ENCODE measurements around the gene CEACAM6. TPM values are rescaled to one million over a fixed set of nuclear protein-coding genes. Genes with fewer than 3 reads are reported as not detected.

The CEACAM6 gene
- total RNA-seq, 1 experiment from 2014 or later, result 0.21 TPM

DNA sequence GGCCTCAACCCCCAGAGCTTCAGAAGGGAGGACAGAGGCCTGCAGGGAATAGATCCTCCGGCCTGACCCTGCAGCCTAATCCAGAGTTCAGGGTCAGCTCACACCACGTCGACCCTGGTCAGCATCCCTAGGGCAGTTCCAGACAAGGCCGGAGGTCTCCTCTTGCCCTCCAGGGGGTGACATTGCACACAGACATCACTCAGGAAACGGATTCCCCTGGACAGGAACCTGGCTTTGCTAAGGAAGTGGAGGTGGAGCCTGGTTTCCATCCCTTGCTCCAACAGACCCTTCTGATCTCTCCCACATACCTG lies 47.9 kb upstream of the CEACAM6 start:
- TF ChIP-seq, protein P1, sequence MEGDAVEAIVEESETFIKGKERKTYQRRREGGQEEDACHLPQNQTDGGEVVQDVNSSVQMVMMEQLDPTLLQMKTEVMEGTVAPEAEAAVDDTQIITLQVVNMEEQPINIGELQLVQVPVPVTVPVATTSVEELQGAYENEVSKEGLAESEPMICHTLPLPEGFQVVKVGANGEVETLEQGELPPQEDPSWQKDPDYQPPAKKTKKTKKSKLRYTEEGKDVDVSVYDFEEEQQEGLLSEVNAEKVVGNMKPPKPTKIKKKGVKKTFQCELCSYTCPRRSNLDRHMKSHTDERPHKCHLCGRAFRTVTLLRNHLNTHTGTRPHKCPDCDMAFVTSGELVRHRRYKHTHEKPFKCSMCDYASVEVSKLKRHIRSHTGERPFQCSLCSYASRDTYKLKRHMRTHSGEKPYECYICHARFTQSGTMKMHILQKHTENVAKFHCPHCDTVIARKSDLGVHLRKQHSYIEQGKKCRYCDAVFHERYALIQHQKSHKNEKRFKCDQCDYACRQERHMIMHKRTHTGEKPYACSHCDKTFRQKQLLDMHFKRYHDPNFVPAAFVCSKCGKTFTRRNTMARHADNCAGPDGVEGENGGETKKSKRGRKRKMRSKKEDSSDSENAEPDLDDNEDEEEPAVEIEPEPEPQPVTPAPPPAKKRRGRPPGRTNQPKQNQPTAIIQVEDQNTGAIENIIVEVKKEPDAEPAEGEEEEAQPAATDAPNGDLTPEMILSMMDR (IDR thresholded peaks at IDR 0.05), result no peak
- TF ChIP-seq, protein P2, sequence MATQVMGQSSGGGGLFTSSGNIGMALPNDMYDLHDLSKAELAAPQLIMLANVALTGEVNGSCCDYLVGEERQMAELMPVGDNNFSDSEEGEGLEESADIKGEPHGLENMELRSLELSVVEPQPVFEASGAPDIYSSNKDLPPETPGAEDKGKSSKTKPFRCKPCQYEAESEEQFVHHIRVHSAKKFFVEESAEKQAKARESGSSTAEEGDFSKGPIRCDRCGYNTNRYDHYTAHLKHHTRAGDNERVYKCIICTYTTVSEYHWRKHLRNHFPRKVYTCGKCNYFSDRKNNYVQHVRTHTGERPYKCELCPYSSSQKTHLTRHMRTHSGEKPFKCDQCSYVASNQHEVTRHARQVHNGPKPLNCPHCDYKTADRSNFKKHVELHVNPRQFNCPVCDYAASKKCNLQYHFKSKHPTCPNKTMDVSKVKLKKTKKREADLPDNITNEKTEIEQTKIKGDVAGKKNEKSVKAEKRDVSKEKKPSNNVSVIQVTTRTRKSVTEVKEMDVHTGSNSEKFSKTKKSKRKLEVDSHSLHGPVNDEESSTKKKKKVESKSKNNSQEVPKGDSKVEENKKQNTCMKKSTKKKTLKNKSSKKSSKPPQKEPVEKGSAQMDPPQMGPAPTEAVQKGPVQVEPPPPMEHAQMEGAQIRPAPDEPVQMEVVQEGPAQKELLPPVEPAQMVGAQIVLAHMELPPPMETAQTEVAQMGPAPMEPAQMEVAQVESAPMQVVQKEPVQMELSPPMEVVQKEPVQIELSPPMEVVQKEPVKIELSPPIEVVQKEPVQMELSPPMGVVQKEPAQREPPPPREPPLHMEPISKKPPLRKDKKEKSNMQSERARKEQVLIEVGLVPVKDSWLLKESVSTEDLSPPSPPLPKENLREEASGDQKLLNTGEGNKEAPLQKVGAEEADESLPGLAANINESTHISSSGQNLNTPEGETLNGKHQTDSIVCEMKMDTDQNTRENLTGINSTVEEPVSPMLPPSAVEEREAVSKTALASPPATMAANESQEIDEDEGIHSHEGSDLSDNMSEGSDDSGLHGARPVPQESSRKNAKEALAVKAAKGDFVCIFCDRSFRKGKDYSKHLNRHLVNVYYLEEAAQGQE (IDR thresholded peaks at IDR 0.05; ENCODE audit: insufficient read depth in 1 of 2, low read depth in 2 of 2, low read length in 1 of 2), result no peak
- no peak for TF ChIP-seq TCF7L2 (IDR thresholded peaks at IDR 0.05; ENCODE audit: low read depth, low read length)
- no peak for TF ChIP-seq POLR2AphosphoS5 (IDR thresholded peaks at IDR 0.05; ENCODE audit: low read depth, low read length)
- TF ChIP-seq SIN3A (IDR thresholded peaks at IDR 0.05; ENCODE audit: borderline replicate concordance, insufficient read depth, low read depth, low read length), result no peak
- ChIA-PET CTCF (interaction anchor here (0.6 to 1.4 kb wide), 9 partner anchors 8 to 785 kb away, joined by 3 to 17 read pairs (median 7); no protein-coding TSS in a partner anchor), POLR2A (no interaction called here)
- in situ Hi-C loops (cut with HindIII; ENCODE audit: low pct_unique_long_range_greater_than_20kb, low sequenced_read_pairs), result no loop called here
- Histone ChIP-seq H3K4me3 (ENCODE audit: low read depth in 2 of 2, low read length in 2 of 2) (no peak overlapping the region), H3K36me3 (ENCODE audit: control insufficient read depth, insufficient read depth, low read length) (no peaks in the 10 kb centered on the region), H3K9me3 (ENCODE audit: control insufficient read depth, insufficient read depth, low read depth, low read length) (no peaks in the 10 kb centered on the region), H3K27me3 (ENCODE audit: control insufficient read depth, insufficient read depth, low read length) (no peaks in the 10 kb centered on the region; the same call in 1 of the 2 replicates), H3K4me1 (ENCODE audit: control insufficient read depth, insufficient read depth, low read length) (no peaks in the 10 kb centered on the region), H3K27ac (ENCODE audit: low read length) (no peak overlapping the region)
- intact Hi-C loops (cut with micrococcal nuclease; ENCODE audit: unreplicated experiment), result loop anchor here (2.0 kb wide), 1 partner anchor 39 kb away; no protein-coding TSS in a partner anchor
- no peak for DNase-seq (ENCODE audit: low read depth, low spot score)
- no TSS peak for BruUV-seq (replicated peaks)
- 0 out of 2 replicates have a peak, but pooled peaks have one; percentile 39 for ATAC-seq

DNA sequence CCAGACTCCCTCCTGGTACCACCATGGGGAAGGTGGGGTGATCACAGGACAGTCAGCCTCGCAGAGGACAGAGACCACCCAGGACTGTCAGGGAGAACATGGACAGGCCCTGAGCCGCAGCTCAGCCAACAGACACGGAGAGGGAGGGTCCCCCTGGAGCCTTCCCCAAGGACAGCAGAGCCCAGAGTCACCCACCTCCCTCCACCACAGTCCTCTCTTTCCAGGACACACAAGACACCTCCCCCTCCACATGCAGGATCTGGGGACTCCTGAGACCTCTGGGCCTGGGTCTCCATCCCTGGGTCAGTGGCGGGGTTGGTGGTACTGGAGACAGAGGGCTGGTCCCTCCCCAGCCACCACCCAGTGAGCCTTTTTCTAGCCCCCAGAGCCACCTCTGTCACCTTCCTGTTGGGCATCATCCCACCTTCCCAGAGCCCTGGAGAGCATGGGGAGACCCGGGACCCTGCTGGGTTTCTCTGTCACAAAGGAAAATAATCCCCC lies 47.4 kb upstream of the CEACAM6 start:
- intact Hi-C loops (cut with micrococcal nuclease; ENCODE audit: unreplicated experiment), result loop anchor here (2.0 kb wide), 1 partner anchor 39 kb away; no protein-coding TSS in a partner anchor
- ATAC-seq, result no peak

More for the DNA sequence above, 47.4 kb upstream of the CEACAM6 start:
- in situ Hi-C loops (cut with HindIII; ENCODE audit: low pct_unique_long_range_greater_than_20kb, low sequenced_read_pairs), result no loop called here
- no TSS peak for BruUV-seq (replicated peaks)
- Histone ChIP-seq H3K4me3 (ENCODE audit: low read depth in 2 of 2, low read length in 2 of 2) (no peak overlapping the region), H3K4me1 (ENCODE audit: control insufficient read depth, insufficient read depth, low read length) (no peaks in the 10 kb centered on the region), H3K9me3 (ENCODE audit: control insufficient read depth, insufficient read depth, low read depth, low read length) (no peaks in the 10 kb centered on the region), H3K27ac (ENCODE audit: low read length) (no peak overlapping the region), H3K36me3 (ENCODE audit: control insufficient read depth, insufficient read depth, low read length) (no peaks in the 10 kb centered on the region), H3K27me3 (ENCODE audit: control insufficient read depth, insufficient read depth, low read length) (no peaks in the 10 kb centered on the region; the same call in 1 of the 2 replicates)
- ChIA-PET POLR2A (no interaction called here), CTCF (interaction anchor here (1.0 kb wide), 1 partner anchor 28 kb away, joined by 3 read pairs; no protein-coding TSS in a partner anchor)
- TF ChIP-seq POLR2AphosphoS5 (IDR thresholded peaks at IDR 0.05; ENCODE audit: low read depth, low read length) (no peak), TCF7L2 (IDR thresholded peaks at IDR 0.05; ENCODE audit: low read depth, low read length) (no peak), SIN3A (IDR thresholded peaks at IDR 0.05; ENCODE audit: borderline replicate concordance, insufficient read depth, low read depth, low read length) (no peak)
- TF ChIP-seq, protein P1 (IDR thresholded peaks at IDR 0.05), result no peak
- TF ChIP-seq, protein P2 (IDR thresholded peaks at IDR 0.05; ENCODE audit: insufficient read depth in 1 of 2, low read depth in 2 of 2, low read length in 1 of 2), result no peak
- DNase-seq (ENCODE audit: low read depth, low spot score), result no peak
